Occipital lobe (tissue), 2 donors: Measurements from ENCODE around the gene HBP1. TPM values are rescaled to one million over a fixed set of nuclear protein-coding genes. Genes with fewer than 3 reads are reported as not detected.
A peak's percentile ranks its signal among the peaks of the same experiment; 100 is the strongest.
"Not testable (repeated sequence)": the region's sequence is repeated elsewhere in the genome, so short reads cannot be mapped to it uniquely, and the experiment has no call there.

ENCODE experiments used
- DNase-seq: peaks from one replicate; lab custom pipeline; 2025; lab: John Stamatoyannopoulos, UW
- total RNA-seq: library from RNA; depleted of rRNA; stranded (reverse); fragments of >200 nt; gene quantifications from one replicate; pipeline ENCODE4 v1.2.3, GENCODE V29; 2014

HBP1 gene
- total RNA-seq, 1 donor from 2014 or later = 78.6 TPM

DNA sequence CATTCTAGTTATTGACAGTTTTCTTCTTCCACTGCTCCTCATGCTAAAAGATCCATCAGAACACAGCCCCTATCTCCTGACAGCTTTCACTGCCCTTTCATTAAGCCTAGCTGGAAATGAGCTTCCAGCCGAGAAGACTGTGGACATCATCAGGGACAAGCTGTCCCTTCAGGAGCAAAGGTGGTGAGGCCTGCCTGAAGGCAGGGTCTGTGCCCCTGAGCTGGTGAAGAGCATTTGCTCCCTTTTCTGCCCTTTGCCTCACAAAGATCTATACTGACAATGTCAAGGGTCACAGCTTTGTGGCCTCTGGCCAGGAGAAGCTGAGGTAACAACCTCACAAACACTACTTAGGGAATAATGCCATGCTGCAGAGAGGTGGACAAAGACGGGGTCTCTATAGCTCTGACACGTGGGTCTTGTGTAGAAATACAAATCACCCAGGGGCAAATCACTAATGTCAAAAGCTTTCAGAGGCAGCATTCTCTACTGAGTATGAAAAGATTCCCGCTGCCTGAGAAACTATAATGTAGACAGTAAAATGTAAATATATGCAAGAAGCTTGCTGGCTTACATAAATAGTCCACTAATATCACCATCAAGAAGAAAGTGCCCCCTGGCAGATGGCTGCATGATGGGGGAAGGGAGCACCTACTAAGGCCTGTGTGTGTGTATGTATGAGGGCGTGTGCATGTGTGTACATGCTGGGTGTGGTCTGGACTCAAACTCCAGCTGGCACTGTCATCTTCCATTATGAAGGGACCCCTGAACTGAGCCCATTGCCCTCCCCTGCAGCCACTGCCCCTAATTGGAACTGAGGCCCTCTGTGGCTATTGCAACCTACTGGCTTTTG lies 55.8 kb downstream of the HBP1 start:
- DNase-seq = no peak

DNA sequence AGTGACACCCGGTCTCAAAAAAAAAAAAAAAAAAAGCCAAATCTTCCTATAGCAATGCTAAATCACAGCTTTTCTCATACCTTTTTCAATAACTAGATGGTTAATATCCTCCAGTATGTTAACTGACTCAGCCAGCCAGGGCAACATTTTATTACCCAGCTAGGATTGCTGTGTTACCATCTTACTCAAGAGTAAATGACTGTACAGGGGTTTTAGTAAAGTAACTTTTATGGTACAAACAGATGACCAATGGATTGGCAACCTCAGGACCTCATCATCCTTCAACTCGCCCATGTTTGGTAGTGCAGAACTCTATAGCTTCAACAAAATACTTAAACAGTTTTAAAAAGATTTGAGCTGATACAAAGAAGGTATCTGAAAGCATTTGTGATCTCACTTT lies 59.5 kb downstream of the HBP1 start:
- DNase-seq = no peak

DNA sequence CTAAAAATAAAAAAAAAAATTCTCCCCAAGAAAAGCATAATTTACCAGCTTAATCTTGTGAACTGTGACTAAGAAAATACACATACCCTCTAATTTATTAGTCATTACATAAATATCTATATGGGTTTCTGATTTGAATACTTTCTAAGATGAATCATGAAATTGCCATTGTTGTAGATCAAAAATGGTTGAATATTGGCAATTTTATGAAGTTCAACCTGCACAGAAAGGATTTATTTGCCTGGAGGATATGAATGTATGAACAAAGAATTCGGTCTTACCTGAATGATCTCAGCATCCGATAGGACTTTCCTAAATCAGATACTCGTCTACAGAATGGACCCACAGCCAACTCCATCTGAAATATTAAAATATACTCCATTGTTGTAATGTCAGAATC lies 61.5 kb downstream of the HBP1 start:
- DNase-seq = no peak

DNA sequence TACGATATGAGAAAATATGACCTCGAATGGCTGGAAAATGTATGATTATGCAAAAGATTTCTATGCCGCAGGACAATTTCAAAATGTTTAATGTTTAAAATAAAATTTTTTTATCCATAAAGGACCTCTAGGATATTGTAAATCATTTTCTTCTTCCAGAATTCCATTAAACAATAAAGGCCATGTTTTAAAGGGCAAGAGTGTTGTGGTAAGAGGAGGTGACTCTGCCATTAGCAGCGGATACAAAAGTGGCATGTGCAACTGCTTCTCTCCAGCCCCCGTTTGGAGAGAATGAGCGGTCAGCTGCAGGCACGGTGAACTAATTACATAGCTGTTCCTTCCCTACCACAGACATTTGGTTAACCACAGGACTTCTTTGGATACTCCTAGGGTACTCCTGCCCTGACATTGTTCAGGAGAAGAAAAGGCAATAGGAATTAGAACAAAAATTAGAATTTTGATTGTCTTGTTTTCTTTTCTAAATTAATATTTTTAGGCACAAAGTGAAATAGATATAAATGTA lies 63.8 kb downstream of the HBP1 start:
- no peak for DNase-seq

DNA sequence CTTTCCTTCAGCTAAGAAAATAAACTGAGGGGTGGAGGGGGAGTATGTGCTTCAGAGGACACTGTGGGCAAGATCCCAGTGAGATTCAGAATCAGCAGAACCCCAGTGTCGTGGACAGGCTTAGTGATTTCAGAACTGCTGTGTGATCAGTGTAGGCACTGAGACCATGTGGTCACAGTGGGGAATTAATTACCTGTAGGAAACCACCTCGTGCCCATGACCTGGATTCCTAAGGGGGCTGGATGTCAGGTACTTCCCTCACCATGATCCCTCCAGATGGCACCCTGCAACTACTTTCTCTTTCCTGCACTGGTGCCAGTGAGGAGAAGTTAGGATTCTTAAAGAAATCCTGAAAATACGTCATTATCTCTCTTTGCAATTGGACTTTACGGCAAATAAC lies 64.4 kb downstream of the HBP1 start:
- DNase-seq = no peak

DNA sequence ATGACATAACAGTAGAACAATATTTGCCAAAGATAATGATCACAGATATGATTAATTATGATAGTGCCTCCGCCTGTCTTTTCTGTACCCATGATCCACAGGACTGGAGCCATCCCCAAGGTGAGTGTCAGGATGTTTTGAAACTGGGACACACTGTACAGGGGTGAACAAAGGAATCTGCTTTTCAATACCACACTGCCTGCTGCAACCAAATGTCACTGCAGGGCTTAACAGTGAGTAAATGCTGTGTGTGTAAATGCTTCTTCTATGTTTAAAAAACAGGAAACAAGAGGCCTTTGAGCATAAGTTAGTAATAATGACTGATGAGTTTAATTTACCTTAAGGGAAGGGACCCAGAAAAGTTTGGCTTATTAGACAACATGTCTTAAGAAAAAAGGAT lies 65.2 kb downstream of the HBP1 start:
- no peak for DNase-seq

DNA sequence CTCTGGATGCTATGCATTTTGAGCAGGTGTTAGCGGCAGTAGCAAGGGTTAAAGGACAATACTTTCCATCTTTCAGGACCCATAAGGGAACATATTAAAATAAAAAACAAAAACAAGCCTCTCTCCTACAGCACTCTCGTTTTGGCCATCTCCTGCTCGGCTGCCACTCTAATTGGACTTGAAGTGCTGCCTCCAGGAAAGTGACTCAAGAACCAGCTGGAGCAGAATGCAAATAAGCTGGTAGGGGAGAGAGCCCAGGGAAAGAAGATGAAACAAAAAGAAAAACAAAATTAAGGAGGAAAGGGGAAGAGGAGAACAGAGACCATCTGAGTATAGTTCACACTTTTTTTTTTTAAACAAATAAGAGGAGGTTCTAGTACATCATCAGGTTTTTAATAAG lies 65.6 kb downstream of the HBP1 start:
- DNase-seq = peak; percentile 46

DNA sequence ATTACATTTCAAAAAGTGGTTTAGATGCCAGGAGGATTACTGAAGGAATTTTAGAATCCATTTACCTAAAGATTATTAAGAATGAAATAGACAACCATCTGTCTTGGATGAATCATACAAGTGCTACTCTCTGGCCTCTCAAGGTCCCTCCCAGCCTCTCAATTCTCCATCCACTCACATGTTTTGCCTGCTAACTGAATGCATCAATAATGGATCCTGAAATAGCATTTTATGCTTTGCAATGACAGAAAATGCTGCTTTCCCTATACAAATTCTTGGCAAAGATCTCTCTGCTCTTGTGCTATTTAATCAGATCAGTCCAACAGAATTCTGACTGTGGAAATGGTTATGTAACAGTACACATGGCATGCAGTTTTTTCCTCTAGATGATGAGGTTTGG lies 68.1 kb downstream of the HBP1 start:
- DNase-seq = no peak

DNA sequence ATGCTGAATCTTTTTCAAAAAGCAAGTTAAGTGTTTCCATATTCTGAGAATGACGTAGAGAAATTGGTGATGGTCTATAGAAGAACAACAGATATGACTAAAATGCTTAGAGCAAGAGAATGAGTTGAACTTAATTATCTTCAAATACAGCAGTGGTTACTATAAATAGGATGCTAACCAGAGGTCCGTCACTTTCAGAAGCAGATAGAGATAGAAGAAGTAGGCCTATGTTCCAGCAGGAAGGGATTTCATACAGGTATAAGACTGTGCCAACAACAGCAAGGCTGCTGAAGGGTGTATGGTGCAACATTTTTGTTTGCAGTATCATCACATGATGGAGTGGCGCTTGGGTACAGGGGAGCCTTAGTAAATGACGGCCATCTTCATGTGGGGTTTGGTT lies 68.6 kb downstream of the HBP1 start:
- DNase-seq = no peak

DNA sequence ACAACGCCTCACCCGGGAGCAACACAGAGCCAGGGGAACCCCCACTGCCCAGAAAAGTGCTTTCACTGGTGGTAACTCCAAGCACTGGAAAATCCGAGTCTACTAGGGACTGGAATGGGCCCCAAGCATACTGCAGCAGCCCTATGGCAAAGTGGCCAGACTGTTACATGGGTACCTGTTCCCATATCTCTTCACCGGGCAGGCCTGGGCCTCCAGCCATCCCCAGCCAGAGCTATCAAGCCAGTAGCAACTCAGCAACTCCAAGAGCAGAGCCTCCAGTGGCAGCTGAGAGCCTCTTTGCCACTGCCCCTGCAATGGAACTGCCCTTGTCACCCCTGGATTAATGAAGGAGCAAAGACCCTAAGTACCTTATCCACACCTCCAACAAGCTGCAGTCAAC lies 73.5 kb downstream of the HBP1 start:
- DNase-seq = no peak

DNA sequence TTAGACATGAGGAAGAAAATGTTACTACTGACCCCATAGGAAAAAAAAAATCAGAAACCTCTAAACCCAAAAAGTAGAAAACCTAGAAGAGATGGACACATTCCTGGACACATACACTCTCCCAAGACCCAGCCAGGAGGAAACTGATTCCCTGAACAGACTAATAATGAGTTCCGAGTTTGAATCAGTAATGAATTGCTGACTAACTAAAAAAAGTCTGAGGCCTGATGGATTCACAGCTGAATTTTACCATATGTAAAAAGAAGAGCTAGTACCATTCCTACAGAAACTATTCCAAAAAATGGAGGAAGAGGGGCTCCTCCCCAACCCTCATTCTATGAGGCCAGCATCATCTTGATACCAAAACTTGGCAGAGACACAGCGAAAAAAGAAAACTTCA lies 75.8 kb downstream of the HBP1 start:
- DNase-seq = no peak

DNA sequence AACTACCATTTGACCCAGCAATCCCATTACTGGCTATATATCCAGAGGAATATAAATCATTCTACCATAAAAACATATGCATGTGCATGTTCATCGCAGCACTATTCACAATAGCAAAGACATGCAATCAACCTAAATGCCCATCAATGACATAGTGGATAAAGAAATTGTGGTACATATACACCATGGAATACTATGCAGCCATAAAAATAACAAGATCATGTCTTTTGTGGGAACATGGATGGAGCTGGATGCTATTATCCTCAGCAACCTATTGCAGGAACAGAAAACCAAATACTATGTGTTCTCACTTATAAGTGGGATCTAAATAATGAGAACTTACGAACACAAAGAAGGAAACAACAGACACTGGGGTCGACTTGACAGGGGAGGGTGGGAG lies 78.0 kb downstream of the HBP1 start:
- DNase-seq = not testable (repeated sequence)

DNA sequence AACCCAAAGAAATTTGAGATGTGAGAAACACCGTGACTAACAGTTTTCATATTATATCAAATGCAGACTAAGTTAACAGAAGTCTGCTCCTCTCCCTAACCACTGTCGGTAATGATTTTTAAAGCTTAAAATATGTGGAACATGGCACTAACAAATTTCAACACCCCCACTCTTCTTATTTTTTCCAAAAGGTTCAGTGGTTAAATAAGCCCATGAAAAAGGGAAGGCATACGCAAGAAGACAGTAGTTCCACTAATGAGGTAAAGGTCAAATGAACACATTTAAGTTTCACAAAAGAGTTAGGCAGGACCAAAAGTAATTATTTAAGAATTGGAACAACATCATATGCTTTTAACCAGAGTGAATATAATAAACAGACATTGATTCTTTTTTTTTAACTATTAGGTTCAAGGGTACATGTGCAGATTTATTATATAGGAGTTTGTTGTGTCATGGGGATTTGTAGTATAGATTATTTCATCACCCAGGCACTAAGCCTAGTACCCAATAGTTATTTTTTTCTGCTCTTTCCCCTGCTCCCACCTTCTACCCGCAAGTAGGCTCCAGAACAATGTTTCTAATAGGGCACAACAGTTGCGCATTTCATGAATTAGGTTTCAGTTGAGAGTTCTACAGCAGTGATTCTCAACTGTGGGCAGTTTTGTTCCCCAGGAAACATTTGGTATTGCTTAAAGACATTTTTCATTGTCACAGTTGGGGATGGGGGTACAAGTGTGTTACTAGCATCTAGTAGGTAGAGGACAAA lies 79.9 kb downstream of the HBP1 start:
- DNase-seq = no peak

DNA sequence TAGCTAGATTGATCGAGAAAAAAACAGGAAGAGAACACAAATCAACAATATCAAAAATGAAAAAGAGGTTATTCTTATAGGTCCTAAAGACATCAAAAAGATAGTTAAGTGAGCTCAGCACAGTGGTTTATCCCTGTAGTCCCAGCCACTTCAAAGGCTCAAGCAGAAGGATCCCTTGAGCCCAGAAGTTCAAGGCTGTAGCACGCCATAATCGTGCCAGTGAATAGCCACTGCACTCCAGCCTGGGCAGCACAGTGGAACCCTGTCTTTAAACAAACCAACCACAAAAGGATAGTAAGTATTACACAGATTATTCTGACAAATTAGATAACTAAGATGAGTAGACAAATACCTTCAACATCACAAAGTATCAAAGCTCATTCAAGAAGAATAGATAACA lies 83.2 kb downstream of the HBP1 start:
- DNase-seq = no peak

Other genes starting within 250 kb of the HBP1 start
- 227 TPM for gene PRKAR2B, start 124.3 kb upstream of the HBP1 start, total RNA-seq